K562 (cell line): ENCODE measurements around the gene CBL. TPM values are rescaled to one million over a fixed set of nuclear protein-coding genes. Genes with fewer than 3 reads are reported as not detected.

ENCODE experiments used
- CHCHD3 ChIP-seq: fragments of 250-450 bp; sonication (Bioruptor Pico); IDR thresholded peaks from 2 replicates; pipeline ENCODE4 v2.1.2; 2022; ENCODE audit warnings: mild to moderate bottlenecking
- ELF4 ChIP-seq: fragments of 450-650 bp; formaldehyde crosslinking; IDR thresholded peaks from 2 replicates; pipeline ENCODE4 v1.4.0; 2022; ENCODE audit warnings: missing genetic modification characterization
- GATAD2A ChIP-seq: fragments of 450-650 bp; IDR thresholded peaks from 2 replicates; pipeline ENCODE4 v1.6.1; 2017
- HNRNPUL1 ChIP-seq: fragments of 200-400 bp; formaldehyde crosslinking; IDR thresholded peaks from 2 replicates; pipeline ENCODE4 v1.6.1; 2017; ENCODE audit warnings: low read length
- KDM5B ChIP-seq: fragments of 200-600 bp; sonication (generic); IDR thresholded peaks from 2 replicates; pipeline ENCODE4 v1.6.1; 2012; ENCODE audit warnings: low read depth, mild to moderate bottlenecking, moderate library complexity, low read length, control low read depth, inconsistent platforms; ENCODE audit not compliant: insufficient replicate concordance
- KLF10 ChIP-seq: fragments of 250-450 bp; sonication (Bioruptor Pico); IDR thresholded peaks from 2 replicates; pipeline ENCODE4 v1.6.1; 2021; ENCODE audit warnings: matching md5 sums
- LCOR ChIP-seq: sonication (generic); formaldehyde crosslinking; IDR thresholded peaks from 2 replicates; pipeline ENCODE4 v1.8.0; 2022; ENCODE audit warnings: mild to moderate bottlenecking, missing genetic modification reagents
- MAZ ChIP-seq, 2 experiments: fragments of 450-650 bp in 1 of 2; sonication (generic) in 1 of 2; formaldehyde crosslinking; IDR thresholded peaks in 1 of 2; conservative IDR thresholded peaks in 1 of 2; 2 replicates each; pipeline versions ENCODE4 v1.4.0 to v1.5.0; 2020; ENCODE audit warnings: mild to moderate bottlenecking in 1 of 2, missing genetic modification reagents in 1 of 2
- RBM17 ChIP-seq: fragments of 200-400 bp; formaldehyde crosslinking; IDR thresholded peaks from 2 replicates; pipeline ENCODE4 v1.6.1; 2017; ENCODE audit warnings: low read depth, mild to moderate bottlenecking, low read length, borderline replicate concordance
- XRCC3 ChIP-seq: fragments of 450-650 bp; IDR thresholded peaks from 2 replicates; pipeline ENCODE4 v1.6.1; 2017; ENCODE audit warnings: mild to moderate bottlenecking, moderate library complexity
- ZNF232 ChIP-seq: sonication (generic); formaldehyde crosslinking; IDR thresholded peaks from 2 replicates; pipeline ENCODE4 v1.8.0; 2022; ENCODE audit warnings: mild to moderate bottlenecking, missing genetic modification reagents
- ZNF77 ChIP-seq: fragments of 250-450 bp; sonication (Bioruptor Pico); IDR thresholded peaks from 2 replicates; pipeline ENCODE4 v1.5.0; 2020
- ZNF830 ChIP-seq: fragments of 250-450 bp; sonication (Bioruptor Pico); IDR thresholded peaks from 2 replicates; pipeline ENCODE4 v1.5.0; 2021; ENCODE audit warnings: mild to moderate bottlenecking
- polyA plus RNA-seq, 8 experiments: library from polyadenylated mRNA; depleted of rRNA in 4 of 8; stranded (reverse) in 5 of 8; unstranded in 3 of 8; fragments of >200 nt; fragmentation: Nextera tagmentation in 2 of 8; fragmentation: Illumina TruSeq in 1 of 8; extraction: Ambion mirVana in 2 of 8; extraction: Trizol in 1 of 8; gene quantifications; 2 replicates each; pipeline versions ENCODE4 v1.2.1 to v1.2.3, GENCODE V29; 2011 to 2014; ENCODE audit warnings: inconsistent platforms in 1 of 8, missing spikeins in 1 of 8
- total RNA-seq, 7 experiments: library from RNA; depleted of rRNA in 6 of 7; stranded (reverse); fragments of >200 nt in 6 of 7; fragmentation: Illumina TruSeq in 2 of 7; extraction: Trizol in 2 of 7; gene quantifications; 2 replicates each; pipeline versions ENCODE4 v1.2.1 to v1.2.3, GENCODE V29; 2011 to 2021; ENCODE audit warnings: low replicate concordance in 1 of 7
- TF ChIP-seq, protein P1 (sequence below): fragments of 450-650 bp; IDR thresholded peaks from 2 replicates; pipeline ENCODE4 v1.7.1; 2018; ENCODE audit warnings: mild to moderate bottlenecking, low read depth; ENCODE audit not compliant: partially characterized antibody
- TF ChIP-seq, protein P2 (sequence below): fragments of 250-450 bp; sonication (Bioruptor Pico); IDR thresholded peaks from 2 replicates; pipeline ENCODE4 v1.8.0; 2021; ENCODE audit warnings: borderline replicate concordance, mild to moderate bottlenecking, moderate library complexity; ENCODE audit not compliant: poor library complexity, severe bottlenecking
- TF ChIP-seq, protein P3 (sequence below): conservative IDR thresholded peaks from 2 replicates; pipeline ENCODE4 v1.6.1; 2011; ENCODE audit warnings: low read depth, mild to moderate bottlenecking, low read length; ENCODE audit not compliant: control insufficient read depth
- TF ChIP-seq, protein P4 (sequence below): fragments of 250-450 bp; sonication (Bioruptor Pico); IDR thresholded peaks from 2 replicates; pipeline ENCODE4 v1.4.0; 2020; ENCODE audit warnings: mild to moderate bottlenecking, moderate library complexity
- TF ChIP-seq, protein P5 (sequence below): fragments of 250-450 bp; sonication (Bioruptor Pico); IDR thresholded peaks from 2 replicates; pipeline ENCODE4 v1.4.0; 2020; ENCODE audit warnings: mild to moderate bottlenecking, moderate library complexity

The CBL gene
- total and polyA plus RNA-seq, 9 of the 15 experiments (the other 6 are each of a cell fraction or from before 2014, with no cell fraction given), result 3.2 to 24.9 (median 9.9) TPM

DNA sequence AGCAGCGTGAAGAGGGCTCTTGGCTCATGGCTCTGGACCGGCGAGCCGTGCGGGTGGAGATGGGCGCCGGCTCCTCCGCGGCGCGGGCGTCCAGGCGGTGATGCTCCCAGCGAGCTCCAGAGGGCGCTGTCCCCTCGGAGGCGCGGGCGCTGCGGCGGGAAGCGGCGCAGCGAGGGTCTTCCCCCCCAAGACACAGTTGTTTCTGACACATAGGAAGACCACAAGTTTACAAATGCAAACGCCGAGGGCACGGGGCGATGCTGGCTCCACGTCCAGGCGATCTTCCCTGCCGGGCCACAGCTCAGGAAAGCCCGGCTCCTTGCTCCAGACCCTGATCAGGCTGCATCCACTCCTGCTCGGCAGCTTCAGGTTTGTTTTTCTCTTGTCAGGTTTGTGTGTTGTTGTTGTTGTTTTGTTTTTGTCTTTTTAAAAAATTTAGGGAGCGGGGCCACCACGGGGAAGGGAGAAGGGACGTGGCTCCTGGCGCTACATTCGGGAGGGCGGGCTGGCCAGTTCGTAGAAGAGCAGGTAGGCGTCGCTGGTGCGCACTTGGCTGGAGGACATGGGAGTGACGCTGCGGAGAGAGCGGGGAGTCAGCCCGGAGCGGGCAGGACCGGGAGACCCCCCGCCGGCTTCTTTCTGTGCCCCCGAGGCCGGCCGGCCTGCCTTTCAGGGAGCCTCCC is 150.4 kb downstream of the CBL start (continued):
- TF ChIP-seq ZNF830, result no peak
- no peak for TF ChIP-seq XRCC3
- TF ChIP-seq MAZ (CRISPR knock-in tag; conservative IDR thresholded peaks at IDR 0.05 in 1 of 2, IDR thresholded peaks at IDR 0.05 in 1 of 2), result peak in 1 of 2 experiments; percentile 74; a peak in 3 of 4 replicates
- TF ChIP-seq RBM17, result no peak
- TF ChIP-seq CHCHD3 (CRISPR knock-in tag), result no peak
- no peak for TF ChIP-seq HNRNPUL1
- TF ChIP-seq LCOR, result 0 out of 2 replicates have a peak, but pooled peaks have one; percentile 32
- TF ChIP-seq GATAD2A, result no peak
- no peak for TF ChIP-seq ZNF77 (CRISPR knock-in tag)
- TF ChIP-seq, protein P1, sequence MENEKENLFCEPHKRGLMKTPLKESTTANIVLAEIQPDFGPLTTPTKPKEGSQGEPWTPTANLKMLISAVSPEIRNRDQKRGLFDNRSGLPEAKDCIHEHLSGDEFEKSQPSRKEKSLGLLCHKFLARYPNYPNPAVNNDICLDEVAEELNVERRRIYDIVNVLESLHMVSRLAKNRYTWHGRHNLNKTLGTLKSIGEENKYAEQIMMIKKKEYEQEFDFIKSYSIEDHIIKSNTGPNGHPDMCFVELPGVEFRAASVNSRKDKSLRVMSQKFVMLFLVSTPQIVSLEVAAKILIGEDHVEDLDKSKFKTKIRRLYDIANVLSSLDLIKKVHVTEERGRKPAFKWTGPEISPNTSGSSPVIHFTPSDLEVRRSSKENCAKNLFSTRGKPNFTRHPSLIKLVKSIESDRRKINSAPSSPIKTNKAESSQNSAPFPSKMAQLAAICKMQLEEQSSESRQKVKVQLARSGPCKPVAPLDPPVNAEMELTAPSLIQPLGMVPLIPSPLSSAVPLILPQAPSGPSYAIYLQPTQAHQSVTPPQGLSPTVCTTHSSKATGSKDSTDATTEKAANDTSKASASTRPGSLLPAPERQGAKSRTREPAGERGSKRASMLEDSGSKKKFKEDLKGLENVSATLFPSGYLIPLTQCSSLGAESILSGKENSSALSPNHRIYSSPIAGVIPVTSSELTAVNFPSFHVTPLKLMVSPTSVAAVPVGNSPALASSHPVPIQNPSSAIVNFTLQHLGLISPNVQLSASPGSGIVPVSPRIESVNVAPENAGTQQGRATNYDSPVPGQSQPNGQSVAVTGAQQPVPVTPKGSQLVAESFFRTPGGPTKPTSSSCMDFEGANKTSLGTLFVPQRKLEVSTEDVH, result peak; percentile 65
- TF ChIP-seq ZNF232 (CRISPR knock-in tag), result no peak
- TF ChIP-seq, protein P2, sequence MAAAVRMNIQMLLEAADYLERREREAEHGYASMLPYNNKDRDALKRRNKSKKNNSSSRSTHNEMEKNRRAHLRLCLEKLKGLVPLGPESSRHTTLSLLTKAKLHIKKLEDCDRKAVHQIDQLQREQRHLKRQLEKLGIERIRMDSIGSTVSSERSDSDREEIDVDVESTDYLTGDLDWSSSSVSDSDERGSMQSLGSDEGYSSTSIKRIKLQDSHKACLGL (CRISPR knock-in tag), result no peak
- TF ChIP-seq ELF4 (CRISPR knock-in tag), result 0 out of 2 replicates have a peak, but pooled peaks have one; percentile 27
- TF ChIP-seq KLF10 (CRISPR knock-in tag), result no peak
- TF ChIP-seq, protein P3, sequence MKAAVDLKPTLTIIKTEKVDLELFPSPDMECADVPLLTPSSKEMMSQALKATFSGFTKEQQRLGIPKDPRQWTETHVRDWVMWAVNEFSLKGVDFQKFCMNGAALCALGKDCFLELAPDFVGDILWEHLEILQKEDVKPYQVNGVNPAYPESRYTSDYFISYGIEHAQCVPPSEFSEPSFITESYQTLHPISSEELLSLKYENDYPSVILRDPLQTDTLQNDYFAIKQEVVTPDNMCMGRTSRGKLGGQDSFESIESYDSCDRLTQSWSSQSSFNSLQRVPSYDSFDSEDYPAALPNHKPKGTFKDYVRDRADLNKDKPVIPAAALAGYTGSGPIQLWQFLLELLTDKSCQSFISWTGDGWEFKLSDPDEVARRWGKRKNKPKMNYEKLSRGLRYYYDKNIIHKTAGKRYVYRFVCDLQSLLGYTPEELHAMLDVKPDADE, result no peak
- TF ChIP-seq KDM5B, result no peak
- TF ChIP-seq, protein P4, sequence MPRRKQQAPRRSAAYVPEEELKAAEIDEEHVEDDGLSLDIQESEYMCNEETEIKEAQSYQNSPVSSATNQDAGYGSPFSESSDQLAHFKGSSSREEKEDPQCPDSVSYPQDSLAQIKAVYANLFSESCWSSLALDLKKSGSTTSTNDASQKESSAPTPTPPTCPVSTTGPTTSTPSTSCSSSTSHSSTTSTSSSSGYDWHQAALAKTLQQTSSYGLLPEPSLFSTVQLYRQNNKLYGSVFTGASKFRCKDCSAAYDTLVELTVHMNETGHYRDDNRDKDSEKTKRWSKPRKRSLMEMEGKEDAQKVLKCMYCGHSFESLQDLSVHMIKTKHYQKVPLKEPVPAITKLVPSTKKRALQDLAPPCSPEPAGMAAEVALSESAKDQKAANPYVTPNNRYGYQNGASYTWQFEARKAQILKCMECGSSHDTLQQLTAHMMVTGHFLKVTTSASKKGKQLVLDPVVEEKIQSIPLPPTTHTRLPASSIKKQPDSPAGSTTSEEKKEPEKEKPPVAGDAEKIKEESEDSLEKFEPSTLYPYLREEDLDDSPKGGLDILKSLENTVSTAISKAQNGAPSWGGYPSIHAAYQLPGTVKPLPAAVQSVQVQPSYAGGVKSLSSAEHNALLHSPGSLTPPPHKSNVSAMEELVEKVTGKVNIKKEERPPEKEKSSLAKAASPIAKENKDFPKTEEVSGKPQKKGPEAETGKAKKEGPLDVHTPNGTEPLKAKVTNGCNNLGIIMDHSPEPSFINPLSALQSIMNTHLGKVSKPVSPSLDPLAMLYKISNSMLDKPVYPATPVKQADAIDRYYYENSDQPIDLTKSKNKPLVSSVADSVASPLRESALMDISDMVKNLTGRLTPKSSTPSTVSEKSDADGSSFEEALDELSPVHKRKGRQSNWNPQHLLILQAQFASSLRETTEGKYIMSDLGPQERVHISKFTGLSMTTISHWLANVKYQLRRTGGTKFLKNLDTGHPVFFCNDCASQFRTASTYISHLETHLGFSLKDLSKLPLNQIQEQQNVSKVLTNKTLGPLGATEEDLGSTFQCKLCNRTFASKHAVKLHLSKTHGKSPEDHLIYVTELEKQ (CRISPR knock-in tag), result no peak
- TF ChIP-seq, protein P5, sequence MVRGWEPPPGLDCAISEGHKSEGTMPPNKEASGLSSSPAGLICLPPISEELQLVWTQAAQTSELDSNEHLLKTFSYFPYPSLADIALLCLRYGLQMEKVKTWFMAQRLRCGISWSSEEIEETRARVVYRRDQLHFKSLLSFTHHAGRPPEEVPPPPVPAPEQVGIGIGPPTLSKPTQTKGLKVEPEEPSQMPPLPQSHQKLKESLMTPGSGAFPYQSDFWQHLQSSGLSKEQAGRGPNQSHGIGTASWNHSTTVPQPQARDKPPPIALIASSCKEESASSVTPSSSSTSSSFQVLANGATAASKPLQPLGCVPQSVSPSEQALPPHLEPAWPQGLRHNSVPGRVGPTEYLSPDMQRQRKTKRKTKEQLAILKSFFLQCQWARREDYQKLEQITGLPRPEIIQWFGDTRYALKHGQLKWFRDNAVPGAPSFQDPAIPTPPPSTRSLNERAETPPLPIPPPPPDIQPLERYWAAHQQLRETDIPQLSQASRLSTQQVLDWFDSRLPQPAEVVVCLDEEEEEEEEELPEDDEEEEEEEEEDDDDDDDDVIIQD (CRISPR knock-in tag), result no peak
